ENCODE measurements around the gene PCSK4.
"Not testable (repeated sequence)": the region's sequence is repeated elsewhere in the genome, so short reads cannot be mapped to it uniquely, and the experiment has no call there.

PCSK4 gene

DNA sequence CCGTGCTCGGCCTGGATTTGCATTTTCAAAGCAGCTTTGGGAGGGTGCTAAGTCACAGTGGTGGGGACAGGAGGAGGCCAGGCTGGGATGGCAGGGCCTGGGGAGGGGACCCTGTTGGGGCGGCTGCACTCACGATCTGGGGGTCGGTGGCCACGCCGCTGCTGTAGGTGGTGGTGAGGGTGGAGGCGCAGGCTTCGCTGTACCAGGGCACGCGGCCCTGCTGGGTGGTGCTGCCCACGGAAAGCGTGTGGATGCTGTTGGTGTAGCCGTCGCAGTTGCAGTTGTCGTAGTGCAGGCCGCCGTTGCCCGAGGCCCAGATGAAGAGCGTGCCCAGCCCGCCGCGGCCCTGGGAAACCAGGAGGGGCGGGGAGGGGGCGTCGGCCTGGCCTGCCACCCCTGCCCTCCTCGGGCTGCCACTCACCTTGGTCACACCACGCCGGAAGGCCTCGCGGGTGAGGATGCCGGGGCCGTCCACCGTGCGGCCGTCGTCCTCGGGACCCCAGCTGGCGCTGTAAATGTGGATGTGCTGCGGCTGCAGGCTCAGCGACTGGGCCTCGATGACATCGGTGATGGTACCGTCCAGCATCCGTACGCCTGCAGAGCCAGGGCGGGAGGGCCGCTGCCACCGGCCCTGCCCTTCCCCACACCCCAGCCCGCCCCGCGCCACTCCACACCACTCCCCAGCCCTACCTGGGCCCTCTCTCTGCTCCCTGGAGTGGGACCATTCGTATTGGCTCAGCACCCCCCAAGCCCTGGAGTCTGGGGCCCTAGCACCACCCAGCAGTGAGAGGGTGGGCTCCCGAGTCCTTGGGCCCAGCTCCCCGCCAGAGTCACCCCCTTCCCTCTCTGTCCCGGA, 3.2 kb downstream of the PCSK4 start:
- no peak for DNase-seq

DNA sequence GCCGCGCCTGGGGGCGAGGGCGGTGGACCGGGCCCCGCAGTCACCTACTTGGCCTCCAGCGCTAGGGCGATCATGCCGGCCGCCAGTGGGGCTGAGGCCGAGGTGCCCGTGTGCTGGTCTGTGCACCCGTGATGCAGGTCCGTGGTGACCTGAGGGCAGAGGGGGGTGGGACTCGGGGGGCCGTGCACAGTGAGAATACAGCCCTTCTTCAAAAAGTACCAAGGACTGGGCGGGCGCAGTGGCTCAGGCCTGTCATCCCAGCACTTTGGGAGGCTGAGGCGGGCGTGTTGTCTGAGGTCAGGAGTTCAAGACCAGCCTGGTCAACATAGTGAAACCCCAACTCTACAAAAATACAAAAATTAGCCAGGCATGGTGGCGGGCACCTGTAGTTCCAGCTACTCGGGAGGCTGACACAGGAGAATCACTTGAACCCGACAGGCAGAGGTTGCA, 6.1 kb downstream of the PCSK4 start:
- DNase-seq = no peak

DNA sequence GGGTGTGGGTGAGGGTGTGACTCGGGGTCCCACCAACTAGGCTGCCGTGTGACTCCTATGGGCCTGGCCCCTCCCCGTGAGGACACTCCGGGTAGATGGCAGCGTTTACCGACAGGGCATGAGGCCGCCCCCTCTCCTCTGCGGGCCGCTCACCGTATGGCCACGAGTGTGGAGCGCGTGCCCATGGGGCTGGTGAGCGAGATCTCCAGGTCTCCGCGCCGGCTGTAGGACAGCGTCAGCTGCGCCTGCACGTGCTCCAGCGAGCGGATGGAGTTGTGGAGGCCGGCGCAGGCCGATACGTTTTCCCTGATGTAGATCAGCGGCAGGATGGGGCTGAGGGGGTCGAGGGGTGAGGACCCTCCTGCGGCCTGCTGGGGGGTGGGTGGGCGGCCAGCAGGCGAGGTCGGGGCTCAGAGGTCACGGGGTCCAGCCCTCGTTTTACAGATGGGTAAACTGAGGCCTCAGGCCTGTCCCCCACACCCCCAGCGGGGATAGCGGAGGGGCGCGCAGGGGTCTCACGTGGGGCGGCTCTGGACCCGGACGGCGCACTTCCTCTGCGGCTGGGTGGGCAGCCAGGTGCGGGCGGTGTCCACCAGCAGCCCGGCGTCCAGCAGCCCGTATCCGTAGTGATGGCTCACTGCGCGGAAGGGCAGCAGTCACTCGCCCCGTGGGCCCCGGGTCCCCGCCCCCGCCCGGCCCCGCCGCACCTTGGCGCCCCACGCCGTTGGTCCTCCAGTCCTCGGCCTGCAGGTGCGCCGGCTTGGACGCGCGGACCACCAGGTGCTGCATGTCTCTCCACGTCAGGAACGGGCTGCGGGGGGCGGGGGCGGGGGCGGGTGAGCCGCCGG, 6.8 kb downstream of the PCSK4 start:
- DNase-seq = no peak

DNA sequence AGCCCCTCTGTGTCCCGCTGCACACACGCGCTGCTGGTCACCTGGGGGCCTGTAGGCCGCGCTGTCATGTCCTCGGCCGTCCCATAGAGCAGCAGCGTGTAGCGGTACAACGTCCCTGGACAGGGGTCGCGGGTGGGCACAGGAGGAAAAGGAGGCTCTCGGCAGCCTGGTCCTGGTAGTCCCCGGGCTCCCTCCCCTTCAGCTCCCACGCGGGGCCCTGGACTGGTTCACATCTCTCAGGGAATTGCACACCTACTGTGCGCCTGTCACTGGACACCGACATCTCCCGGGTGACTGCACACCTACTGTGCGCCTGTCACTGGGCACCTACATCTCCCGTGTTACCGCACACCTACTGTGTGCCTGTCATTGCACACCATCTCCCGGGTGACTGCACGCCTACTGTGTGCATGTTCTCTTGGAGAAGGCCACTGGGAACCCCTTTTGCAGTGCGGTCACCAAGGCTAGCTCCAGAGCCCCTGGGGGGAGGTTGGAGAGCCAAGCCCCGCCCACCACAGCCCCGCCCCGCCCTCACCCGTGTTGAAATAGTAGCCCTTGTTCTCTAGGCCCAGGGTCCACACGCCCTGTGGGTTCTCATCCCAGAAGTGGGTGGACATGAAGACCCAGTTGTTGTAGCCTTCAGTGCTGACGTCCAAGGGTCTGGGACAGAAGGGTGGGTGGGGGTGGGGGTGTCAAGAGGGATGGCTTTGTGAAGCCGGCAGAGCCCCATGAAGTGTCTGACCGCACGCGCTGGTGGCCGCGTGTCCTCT, 7.6 kb downstream of the PCSK4 start:
- no peak for DNase-seq

DNA sequence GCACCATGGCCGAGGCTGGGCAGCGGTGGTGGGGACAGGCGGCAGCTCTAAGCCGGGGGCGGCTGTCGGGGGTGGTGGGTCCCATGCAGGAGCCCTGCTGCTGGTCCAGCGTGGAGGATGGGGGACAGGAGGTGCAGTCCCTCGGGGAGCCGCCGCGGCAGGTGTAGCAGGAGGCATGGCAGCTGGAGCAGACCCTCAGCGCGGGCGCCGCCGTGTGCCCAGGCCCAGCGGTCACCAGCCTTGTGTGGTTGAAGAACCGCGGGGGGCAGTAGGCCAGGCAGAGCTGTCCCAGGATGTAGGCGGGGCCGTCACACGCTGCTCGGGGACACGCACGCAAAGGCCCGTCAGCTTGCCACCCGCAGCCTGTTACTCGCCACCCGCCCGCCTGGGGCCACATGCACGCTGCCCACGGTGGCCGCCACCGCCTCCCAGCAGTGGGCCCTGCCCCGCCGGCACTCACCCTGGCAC, 8.2 kb downstream of the PCSK4 start:
- DNase-seq = no peak

DNA sequence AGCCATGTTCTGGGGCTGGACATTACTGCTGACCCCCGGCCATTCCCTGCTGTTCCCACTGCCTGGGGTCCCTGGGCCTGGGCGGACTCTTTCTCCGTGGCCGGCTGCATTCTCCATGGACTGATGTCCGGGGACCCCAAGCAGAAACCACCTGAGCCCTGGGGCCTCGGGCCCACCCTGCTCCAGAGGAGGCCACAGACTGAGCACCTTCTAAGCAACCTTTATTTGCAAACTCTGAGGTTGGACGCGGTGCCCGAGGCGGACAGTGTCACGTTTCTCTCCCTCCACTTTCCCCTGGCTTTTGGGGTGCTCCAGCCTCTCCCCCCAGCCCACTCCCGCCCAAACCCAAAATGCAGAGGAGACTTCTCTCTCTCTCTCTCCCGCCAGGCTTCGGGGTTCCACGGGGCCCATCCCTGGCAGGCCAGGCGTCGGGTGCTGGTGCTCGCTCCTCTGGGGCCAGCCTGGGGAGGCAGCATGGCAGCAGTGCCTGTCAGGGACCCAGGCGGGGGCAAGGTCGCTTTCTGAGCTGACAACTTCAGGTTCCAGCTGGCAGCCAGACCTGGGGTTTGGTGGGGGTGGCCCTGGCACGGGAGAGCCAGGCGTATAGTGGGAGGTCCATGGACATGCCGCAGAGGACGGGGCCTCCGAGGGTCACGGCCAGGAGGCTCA, 8.8 kb downstream of the PCSK4 start:
- DNase-seq = no peak

DNA sequence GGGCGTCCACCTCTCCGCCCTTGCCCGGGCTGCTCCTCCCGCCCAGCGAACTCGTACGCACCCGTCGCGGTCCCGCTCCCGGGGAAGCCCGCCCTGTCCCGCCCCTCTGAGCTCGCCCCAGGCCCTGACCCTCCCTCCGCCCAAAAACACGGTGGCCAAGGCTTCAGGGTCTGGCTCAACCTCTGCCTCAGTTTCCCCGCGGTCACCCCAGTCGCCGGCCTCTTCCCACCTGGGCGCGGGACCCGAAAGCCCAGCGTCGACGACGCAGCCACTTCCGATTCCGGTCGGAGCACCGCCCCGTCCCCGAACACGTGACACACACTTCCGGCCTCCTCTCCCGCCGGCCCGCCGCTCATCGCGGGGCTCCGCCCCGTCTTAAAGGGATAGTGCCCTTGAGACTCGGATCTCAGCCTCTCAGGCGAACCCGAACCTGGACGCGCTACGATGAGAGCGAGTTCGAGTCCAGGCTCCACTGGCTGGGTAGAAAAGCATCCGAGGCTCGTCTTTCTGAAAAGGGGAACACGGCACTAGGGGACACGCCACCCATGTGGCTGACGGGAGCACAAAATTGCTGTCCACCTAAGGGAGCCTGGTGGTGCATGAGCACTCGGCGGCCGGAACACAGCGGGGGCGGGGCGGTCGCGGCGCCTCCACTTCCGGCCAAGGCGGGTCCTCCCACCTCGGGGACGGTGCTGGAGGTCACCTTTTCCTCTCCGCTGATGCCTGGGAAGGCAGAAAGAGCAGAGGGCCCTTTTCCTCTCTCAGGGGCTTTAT, 11.0 kb downstream of the PCSK4 start, which contains the start of gene C19orf25:
Gene C19orf25, minus strand, starts transcription at position 282 of the 774 bp plus-strand sequence. CDS start 312 bp downstream, outside the sequence.
- DNase-seq = peak; percentile 94

DNA sequence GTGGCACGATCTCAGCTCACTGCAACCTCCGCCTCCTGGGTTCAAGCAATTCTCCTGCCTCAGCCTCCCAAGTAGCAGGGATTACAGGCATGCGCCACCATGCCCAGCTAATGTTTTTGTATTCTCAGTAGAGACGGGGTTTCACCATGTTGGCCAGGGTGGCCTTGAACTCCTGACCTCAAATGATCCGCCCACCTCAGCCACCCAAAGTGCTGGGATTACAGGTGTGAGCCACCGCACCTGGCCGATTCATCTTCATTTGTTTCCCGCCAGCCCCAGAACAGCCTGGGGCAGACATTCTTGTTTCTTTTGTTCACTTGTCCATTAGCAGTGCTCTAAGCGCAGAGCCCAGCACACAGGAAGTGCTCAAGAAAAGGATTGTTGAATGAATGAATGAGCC, 13.1 kb downstream of the PCSK4 start:
- DNase-seq = not testable (repeated sequence)

DNA sequence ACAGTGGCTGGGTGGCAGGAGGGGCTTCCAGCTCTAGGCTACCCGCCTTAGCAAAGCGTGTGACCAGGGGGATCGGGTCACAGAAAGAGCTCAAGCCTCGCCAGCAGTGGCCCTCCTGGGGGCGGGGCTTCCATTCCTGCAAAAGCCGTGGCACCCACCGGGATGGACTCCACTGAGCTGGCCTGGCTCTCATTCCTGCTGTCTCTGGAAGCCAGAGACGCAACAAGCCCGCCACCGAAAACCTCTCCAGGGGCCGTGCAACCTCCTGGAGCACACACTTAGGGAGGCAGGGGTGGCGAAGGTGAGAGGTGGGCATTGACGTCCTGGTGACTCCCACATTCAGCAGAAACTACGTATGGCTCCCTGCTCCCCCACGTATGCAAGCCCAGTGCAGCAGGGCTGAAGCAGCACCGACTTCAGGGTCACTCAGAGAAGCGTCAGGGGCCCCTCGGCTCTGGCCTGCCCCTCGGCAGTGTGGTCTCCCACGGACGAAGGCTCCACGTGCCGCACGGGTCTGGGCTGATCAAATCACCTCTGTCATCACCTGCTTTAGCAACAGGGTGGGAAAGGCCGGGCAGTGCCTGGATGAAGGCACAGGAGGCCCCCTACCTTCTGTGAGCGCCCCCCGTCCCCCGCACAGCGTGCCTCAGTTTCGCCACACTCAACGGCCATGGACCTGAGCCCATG, 14.3 kb downstream of the PCSK4 start:
- no peak for DNase-seq

DNA sequence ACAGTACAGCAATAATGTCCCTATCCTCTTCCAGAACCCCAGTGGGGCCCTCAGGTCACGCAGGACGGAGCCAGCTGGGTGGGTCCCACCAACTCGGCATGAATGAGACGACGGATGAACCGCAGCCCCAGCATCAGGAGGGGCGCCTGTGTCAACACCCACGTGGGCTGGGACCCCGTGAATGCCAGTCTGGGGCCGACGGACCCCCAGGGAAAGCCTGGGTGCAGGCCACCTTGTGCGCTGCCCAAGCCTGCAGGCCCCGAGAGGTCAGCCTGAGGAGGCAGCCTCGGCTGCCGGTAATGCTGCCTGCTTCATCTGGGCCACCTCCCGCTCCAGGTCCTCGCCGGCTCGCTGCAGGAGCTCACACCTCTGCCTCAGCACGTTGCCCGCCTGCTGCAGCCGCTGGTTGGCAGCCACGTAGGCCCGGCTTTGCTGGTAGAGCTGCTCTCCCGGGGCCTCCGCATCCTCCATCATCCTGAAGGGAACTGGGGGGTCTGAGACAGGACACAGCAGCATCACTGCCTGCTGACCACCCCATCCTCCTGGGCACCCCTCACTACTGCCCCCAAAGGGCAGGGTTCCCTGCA, 15.3 kb downstream of the PCSK4 start:
- no peak for DNase-seq

DNA sequence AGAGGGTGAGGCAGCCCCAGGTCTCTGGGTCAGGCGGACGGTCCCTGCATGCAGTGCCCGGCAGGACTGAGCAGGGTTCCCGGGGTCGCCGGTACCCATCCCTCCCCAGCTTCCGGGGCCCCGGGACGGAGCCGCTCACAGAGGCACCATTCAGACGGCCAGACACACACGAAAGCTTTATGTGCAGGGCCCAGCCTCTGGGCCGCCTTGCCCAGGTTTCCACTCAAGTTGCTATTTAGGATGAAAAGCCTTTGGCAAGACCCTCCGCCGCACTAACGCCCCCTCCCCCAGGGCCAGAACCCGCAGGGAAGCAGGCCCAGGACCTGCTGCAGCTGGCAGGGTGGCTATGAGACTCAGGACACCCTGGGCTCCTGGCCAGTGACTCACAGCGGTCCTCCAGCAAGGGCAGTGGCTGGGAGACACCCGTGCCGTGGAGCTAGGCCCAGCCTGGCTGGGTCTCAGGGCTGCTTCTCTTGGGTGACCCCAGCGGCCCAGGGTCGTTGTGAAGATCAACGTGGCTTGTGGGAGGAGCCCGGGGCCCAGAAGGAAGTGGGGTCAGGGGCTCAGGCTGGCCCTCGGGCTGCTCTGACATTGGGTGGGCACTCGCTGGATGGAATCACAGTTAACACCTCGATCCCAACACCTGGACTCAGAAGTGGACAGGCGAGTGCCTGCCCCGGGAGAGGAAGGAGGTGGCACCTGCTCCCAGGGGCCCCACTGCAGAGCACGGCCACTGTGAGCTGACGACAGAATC, 16.0 kb downstream of the PCSK4 start:
- DNase-seq = no peak

DNA sequence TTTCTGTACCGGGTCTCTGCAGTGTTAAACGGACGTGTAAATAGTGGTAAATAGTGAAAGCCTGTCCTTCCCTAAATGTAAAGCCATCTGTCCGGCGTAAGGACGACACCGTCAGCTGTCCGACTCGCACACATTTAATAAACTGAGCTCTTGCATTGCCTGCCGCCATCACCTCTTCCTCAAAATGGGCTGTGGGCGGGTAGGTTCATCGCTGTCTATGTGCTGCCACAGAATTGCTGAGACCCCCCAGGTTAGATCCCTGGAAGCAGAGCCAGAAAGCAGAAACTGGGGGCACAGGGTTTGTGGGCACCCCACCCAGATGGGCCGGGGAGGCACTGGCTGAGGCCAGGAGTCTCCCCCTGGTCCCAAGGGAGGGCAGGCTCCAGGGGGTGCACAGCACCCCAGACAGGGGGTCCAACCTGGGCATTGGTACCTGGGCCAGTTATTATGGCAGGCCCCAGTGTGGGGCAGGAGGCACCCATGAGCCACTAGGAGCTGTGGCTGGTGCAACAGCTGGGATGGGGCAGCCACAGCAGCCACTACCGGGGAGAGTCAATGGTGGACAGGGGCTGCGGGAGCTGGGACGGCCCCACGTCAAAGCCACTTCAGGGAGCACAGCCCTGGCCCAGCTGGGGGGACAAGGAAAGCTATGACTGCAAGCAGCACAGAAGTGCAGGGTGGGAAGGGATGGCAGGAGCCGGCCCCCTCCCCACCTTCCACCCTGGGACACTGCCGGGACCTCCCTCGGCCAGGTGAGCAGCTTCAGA, 16.9 kb downstream of the PCSK4 start:
- no peak for DNase-seq

DNA sequence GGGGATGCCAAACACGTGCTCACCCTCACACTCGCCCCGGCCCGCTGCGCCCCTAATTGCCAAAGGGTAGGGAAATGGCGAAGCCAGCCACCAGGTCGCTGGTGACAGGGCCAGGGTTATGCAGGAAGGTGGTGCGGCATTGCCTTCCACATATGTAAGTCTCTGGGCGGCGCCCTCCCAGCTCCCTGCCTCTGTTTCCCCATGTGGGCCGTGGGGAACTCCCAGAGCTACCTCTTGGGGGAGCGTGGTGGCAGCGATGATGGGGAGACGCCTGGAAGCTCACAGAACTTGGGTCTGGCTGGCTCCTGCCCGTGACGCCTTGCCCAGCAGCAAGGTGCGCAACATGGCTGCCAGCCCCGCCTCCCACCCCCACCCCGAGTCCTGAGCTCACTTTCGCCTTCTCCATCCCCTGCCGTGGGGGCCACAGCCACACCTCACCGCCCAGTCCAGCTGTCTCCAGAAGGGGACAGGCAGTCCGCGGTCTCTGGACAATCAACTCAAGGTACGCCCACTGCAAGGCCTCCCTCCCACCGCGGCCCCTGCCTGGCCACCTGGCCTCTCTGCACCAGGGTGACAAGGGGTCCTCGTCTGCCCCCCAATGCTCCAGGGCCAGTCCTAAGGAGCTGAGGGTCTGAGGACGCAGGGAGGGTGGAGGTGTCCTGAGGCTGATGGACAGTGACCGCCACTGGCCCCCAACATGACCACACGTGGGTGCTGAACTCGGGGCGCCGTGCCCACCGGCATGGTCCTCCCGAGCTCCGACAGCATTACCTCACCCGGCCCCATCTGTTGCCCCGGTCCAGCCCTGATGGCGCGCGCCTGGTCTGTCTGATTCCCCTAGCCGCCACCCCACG, 17.7 kb downstream of the PCSK4 start:
- no peak for DNase-seq

DNA sequence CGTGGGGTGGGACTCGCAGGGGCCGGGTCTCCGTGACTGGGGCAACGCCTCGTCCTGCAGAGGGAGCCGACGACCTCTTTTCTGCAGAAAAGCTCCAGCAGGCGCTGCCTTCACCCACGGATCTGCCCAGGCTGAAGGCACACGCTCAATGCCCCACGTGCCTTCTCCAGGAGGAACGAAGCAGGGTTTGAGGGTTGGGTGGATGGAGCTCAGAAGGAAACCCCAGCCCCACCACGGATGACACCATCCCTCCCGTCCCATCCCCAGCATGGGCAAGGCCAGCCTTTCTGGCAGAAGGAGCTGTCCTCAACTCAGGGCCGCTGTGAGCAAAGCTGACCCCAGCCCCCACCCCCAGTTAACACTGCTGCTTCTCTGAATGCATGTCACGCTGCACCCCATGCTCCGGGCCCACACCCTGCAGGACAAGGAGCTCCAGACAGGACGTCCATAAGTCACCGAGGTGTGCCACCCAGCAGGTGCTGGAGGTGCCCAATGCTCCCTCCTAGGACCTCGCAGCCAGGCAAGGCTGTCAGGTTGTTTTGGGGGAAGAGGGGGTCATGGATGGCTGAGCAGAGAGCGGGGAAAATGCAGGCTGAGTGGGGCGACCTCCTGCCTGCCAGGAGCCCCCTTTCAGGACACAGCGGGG, 18.5 kb downstream of the PCSK4 start:
- DNase-seq = no peak

DNA sequence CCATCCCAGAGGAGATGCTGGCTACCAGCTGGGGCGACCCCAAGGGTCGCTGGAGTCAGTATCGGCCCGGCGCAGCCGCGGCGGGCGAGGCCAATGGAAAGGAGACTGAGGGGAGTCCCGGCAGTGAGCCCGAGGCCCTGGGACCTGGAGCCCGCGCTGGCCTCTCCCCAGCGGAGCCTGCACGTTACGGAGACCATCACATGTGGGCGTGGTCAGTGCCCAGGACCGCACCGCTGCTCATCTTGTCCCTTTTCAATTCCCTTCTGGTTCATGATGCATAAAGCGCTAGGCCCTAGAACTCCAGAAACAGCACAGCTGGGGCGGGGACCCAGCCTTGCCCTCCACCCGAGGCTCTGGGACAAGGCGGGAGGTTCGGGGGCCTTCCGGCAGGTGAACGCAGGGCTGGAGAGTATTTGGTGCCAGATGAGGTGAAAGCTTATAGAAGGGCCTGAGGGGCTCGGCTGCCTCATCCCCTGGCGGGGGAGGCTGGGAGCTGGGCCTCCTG, 19.1 kb downstream of the PCSK4 start:
- no peak for DNase-seq

DNA sequence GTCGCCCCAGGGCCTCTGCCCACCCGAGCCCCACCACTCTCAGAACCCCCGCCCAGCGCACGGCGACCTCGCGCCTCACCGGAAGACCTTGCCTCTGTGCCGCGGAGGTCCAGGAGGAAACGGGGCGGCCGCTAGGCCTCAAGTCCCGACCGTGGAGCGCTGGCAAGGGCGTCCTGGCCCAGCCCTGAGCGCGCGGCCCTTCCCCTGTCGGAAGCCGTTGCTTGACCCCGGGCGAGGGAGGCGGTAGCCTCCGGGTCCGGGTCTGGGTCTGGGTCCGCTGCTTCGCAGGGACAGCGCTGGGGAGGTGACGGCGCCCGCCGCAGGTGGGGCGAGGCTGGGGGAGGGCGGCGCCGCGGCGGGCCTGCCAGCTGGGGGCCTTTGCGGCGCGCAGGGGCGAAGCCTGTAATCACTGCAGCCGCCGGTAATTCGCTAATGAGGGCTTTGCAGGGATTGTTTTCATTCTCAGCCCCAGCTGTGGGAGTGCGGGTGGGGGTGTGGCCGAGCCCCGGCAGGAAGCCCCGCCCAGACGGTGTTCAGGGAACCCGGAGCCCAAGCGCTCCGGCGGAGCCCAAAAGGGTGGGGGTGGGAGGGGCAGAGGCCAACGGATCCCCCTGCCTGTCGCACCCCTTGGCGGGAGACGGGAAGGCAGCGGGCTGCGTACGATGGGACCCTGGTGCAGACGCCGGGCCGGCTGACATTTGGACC, 19.7 kb downstream of the PCSK4 start:
- peak; percentile 75 for DNase-seq

DNA sequence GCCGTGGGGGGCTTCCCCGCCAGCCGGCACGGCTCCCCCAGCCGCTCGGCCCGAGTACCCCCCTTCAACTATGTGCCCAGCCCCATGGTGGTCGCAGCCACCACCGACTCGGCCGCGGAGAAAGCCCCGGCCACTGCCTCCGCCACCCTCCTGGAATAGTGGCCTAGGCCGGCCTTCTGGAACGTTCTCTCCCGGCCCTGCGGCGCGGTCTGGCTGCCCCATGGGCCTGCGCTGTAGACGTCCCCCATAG, 20.2 kb downstream of the PCSK4 start:
- DNase-seq = no peak
